Stomach smooth muscle (tissue), 2 donors: Measurements from ENCODE around the gene NUP37.
"Not testable (repeated sequence)": the region's sequence is repeated elsewhere in the genome, so short reads cannot be mapped to it uniquely, and the experiment has no call there.

ENCODE experiments used
- H3K27ac ChIP-seq: one replicate; pipeline ENCODE4 v1.7.0; 2013; ENCODE audit warnings: mild to moderate bottlenecking, low read length, inconsistent platforms
- H3K27me3 ChIP-seq, 2 donors: one replicate each; pipeline ENCODE4 v1.7.0; 2013; ENCODE audit warnings: low read length in 2 of 2; ENCODE audit not compliant: insufficient read depth in 2 of 2, control insufficient read depth in 1 of 2
- H3K36me3 ChIP-seq, 2 donors: one replicate each; pipeline ENCODE4 v1.7.0; 2013; ENCODE audit warnings: low read length in 2 of 2; ENCODE audit not compliant: control insufficient read depth in 2 of 2, insufficient read depth in 2 of 2
- H3K4me1 ChIP-seq: one replicate; pipeline ENCODE4 v1.7.0; 2013; ENCODE audit warnings: low read length; ENCODE audit not compliant: control insufficient read depth, insufficient read depth
- H3K4me3 ChIP-seq, 2 donors: one replicate each; pipeline ENCODE4 v1.7.0; 2013; ENCODE audit warnings: low read length in 2 of 2
- H3K9ac ChIP-seq, 2 donors: one replicate each; pipeline ENCODE4 v1.7.0; 2013; ENCODE audit warnings: low read length in 2 of 2, mild to moderate bottlenecking in 1 of 2
- H3K9me3 ChIP-seq, 2 donors: one replicate each; pipeline ENCODE4 v1.7.0; 2013; ENCODE audit warnings: low read length in 2 of 2; ENCODE audit not compliant: control insufficient read depth in 2 of 2
- donor health status: healthy.
- donor health status: Pancreatic carcinoma.

NUP37 gene

GRCh38 chr12:102119674-102120563 is at the start of gene NUP37, which contains the start of gene PARPBP:
NUP37 (minus strand) TSS chr12:102120114; CDS start chr12:102118518, 1,596 bp downstream.
PARPBP (plus strand) TSS chr12:102120183; CDS start chr12:102123889, 3,706 bp downstream.
- peak within 1 kb of the TSS; percentile 92 to 96 for H3K9ac ChIP-seq
- H3K36me3 ChIP-seq: peaks cover 0 to 3% of the 10 kb centered on the region in 2 donors
- peak within 1 kb of the TSS; percentile 90 to 98 for H3K4me3 ChIP-seq
- no peaks in the 10 kb centered on the region for H3K9me3 ChIP-seq
- H3K27ac ChIP-seq: peak within 1 kb of the TSS; percentile 79
- peaks cover 5% of the 10 kb centered on the region for H3K4me1 ChIP-seq
- no peaks in the 10 kb centered on the region for H3K27me3 ChIP-seq

GRCh38 chr12:102167821-102168604 is 48.1 kb upstream of the NUP37 start:
- Histone ChIP-seq H3K27ac (no peak overlapping the region), H3K36me3 (no peaks in the 10 kb centered on the region), H3K9me3 (no peaks in the 10 kb centered on the region), H3K27me3 (no peaks in the 10 kb centered on the region), H3K4me3 (no peak overlapping the region), H3K9ac (no peak overlapping the region), H3K4me1 (no peaks in the 10 kb centered on the region)

- no peaks in the 10 kb centered on the region for H3K27me3 ChIP-seq
- no peaks in the 10 kb centered on the region for H3K4me1 ChIP-seq
- H3K27ac ChIP-seq: no peak overlapping the region
- no peaks in the 10 kb centered on the region for H3K9me3 ChIP-seq
- no peaks in the 10 kb centered on the region for H3K36me3 ChIP-seq
- no peak overlapping the region for H3K4me3 ChIP-seq
- H3K9ac ChIP-seq: no peak overlapping the region
Observed at GRCh38 chr12:102163383-102163782, 43.5 kb upstream of the NUP37 start.

GRCh38 chr12:102155206-102155605 is 35.3 kb upstream of the NUP37 start:
- not testable (repeated sequence) for H3K27me3 ChIP-seq, H3K4me3 ChIP-seq, H3K9me3 ChIP-seq, H3K9ac ChIP-seq, H3K4me1 ChIP-seq, H3K27ac ChIP-seq, H3K36me3 ChIP-seq

- not testable (repeated sequence) for H3K27me3 ChIP-seq, H3K27ac ChIP-seq, H3K36me3 ChIP-seq, H3K4me3 ChIP-seq, H3K9me3 ChIP-seq, H3K9ac ChIP-seq, H3K4me1 ChIP-seq
Observed at GRCh38 chr12:102147062-102147587, 27.2 kb upstream of the NUP37 start.

- Histone ChIP-seq H3K9me3 (no peaks in the 10 kb centered on the region), H3K27ac (no peak overlapping the region), H3K4me1 (no peaks in the 10 kb centered on the region), H3K4me3 (no peak overlapping the region), H3K27me3 (no peaks in the 10 kb centered on the region), H3K9ac (no peak overlapping the region), H3K36me3 (no peaks in the 10 kb centered on the region)
Observed at GRCh38 chr12:102144221-102144620, 24.3 kb upstream of the NUP37 start.

GRCh38 chr12:102142866-102143373 is 23.0 kb upstream of the NUP37 start:
- H3K9ac ChIP-seq, H3K9me3 ChIP-seq, H3K4me1 ChIP-seq, H3K27me3 ChIP-seq, H3K27ac ChIP-seq, H3K36me3 ChIP-seq, H3K4me3 ChIP-seq: not testable (repeated sequence)

GRCh38 chr12:102137619-102138018 is 17.7 kb upstream of the NUP37 start:
- not testable (repeated sequence) for H3K9me3 ChIP-seq

GRCh38 chr12:102131442-102131841 is 11.5 kb upstream of the NUP37 start:
- H3K9ac ChIP-seq, H3K4me3 ChIP-seq, H3K4me1 ChIP-seq, H3K27me3 ChIP-seq, H3K27ac ChIP-seq, H3K36me3 ChIP-seq, H3K9me3 ChIP-seq: not testable (repeated sequence)

More at GRCh38 chr12:102137619-102138018, 17.7 kb upstream of the NUP37 start:
- H3K27ac ChIP-seq, H3K4me3 ChIP-seq, H3K36me3 ChIP-seq, H3K27me3 ChIP-seq, H3K4me1 ChIP-seq, H3K9ac ChIP-seq: not testable (repeated sequence)

- not testable (repeated sequence) for H3K4me1 ChIP-seq, H3K4me3 ChIP-seq, H3K9ac ChIP-seq, H3K27ac ChIP-seq, H3K27me3 ChIP-seq, H3K36me3 ChIP-seq, H3K9me3 ChIP-seq
Observed at GRCh38 chr12:102130720-102131119, 10.8 kb upstream of the NUP37 start.
